Heart left ventricle (tissue), 16 donors: ENCODE data around the gene STARD13. TPM values are rescaled to one million over a fixed set of nuclear protein-coding genes. Genes with fewer than 3 reads are reported as not detected.
A peak's percentile ranks its signal among the peaks of the same experiment; 100 is the strongest.

ENCODE experiments used
- ATAC-seq, 4 donors: fragments of 200-7000 bp; cut with Tn5 transposase; one replicate each; pipeline ENCODE4 v1.9.1; 2020 to 2022; ENCODE audit warnings: moderate library complexity in 4 of 4, mild to moderate bottlenecking in 3 of 4, moderate number of reproducible peaks in 1 of 4
- DNase-seq, 5 donors: peaks; one replicate each; pipeline ENCODE4 v3.0.0-alpha.2; 2020
- H3K27ac ChIP-seq, 12 donors: fragments of 200-600 bp; sonication (generic) in 4 of 12; one replicate each; pipeline versions ENCODE4 v1.5.0 to v1.8.0; 2016 to 2022; ENCODE audit warnings: mild to moderate bottlenecking in 2 of 12
- H3K27me3 ChIP-seq, 9 donors: fragments of 200-600 bp; sonication (generic) in 2 of 9; one replicate each; pipeline versions ENCODE4 v1.5.1 to v1.8.0; 2016 to 2022; ENCODE audit warnings: mild to moderate bottlenecking in 3 of 9
- H3K36me3 ChIP-seq, 9 donors: fragments of 200-600 bp; sonication (generic) in 2 of 9; one replicate each; pipeline versions ENCODE4 v1.5.0 to v1.8.0; 2018 to 2022; ENCODE audit warnings: mild to moderate bottlenecking in 2 of 9
- H3K4me1 ChIP-seq, 12 donors: fragments of 200-600 bp; sonication (generic) in 4 of 12; one replicate each; pipeline versions ENCODE4 v1.5.0 to v1.8.0; 2016 to 2022; ENCODE audit warnings: mild to moderate bottlenecking in 3 of 12
- H3K4me3 ChIP-seq, 12 donors: fragments of 200-600 bp; sonication (generic) in 4 of 12; one replicate each; pipeline versions ENCODE4 v1.5.0 to v1.8.0; 2017 to 2022; ENCODE audit warnings: mild to moderate bottlenecking in 9 of 12, moderate library complexity in 4 of 12
- H3K9me3 ChIP-seq, 12 donors: fragments of 200-600 bp; sonication (generic) in 4 of 12; one replicate each; pipeline versions ENCODE4 v1.5.0 to v1.8.0; 2016 to 2022; ENCODE audit warnings: mild to moderate bottlenecking in 1 of 12
- POLR2A ChIP-seq, 2 donors: fragments of 450-650 bp; IDR thresholded peaks; one replicate each; pipeline ENCODE4 v1.6.1; 2017; ENCODE audit warnings: antibody characterized with exemption in 2 of 2, mild to moderate bottlenecking in 2 of 2, moderate library complexity in 2 of 2
- WGBS, 4 donors: extraction: QIAGEN DNeasy Blood & Tissue Kit in 2 of 4; methylation state at CpG; one replicate each; pipeline versions ENCODE4 v1.1.5 to v1.1.7; 2013 to 2018; 5-methylcytosine and 5-hydroxymethylcytosine counted together
- intact Hi-C, 10 donors: fragments of 100-400 bp; cut with DNase I; formaldehyde crosslinking; loops; one replicate each; pipeline versions ENCODE4 v1.11.1 to v1.14.2; 2022
- polyA plus RNA-seq, 2 donors: library from polyadenylated mRNA; stranded (reverse); fragments of 200-250 nt; gene quantifications; one replicate each; pipeline ENCODE4 v1.2.3, GENCODE V29; 2013
- total RNA-seq, 9 donors: library from RNA; depleted of rRNA in 2 of 9; stranded (reverse); fragments of >200 nt in 2 of 9; fragmentation: NEBNext Ultra II Directional in 3 of 9; extraction: Animal tissue kit (Norgen Biotek cat#: 25700) in 3 of 9; gene quantifications; one replicate each; pipeline versions ENCODE4 v1.1.0 to v1.2.4, GENCODE V29; 2016 to 2023
- TF ChIP-seq, protein P1 (sequence below), 12 donors: fragments of 200-600 bp; sonication (generic) in 4 of 12; IDR thresholded peaks; one replicate each; pipeline versions ENCODE4 v1.5.0 to v1.8.0; 2018 to 2022; ENCODE audit warnings: antibody characterized with exemption in 12 of 12, mild to moderate bottlenecking in 5 of 12
- donor health status: ischemic (EF 13 %, LVEDD 7.1; RV severe dilation, severe dysfunction).
- donor health status: healthy with polysubstance abuse.
- donor health status: DM: no; HTN: yes; CAD: no.
- donor health status: DM: no; HTN: no; CAD: no.
- donor health status: ischemic (EF 25% LVEDD 6.9; RV normal size, moderate dysfunction).
- donor health status: ischemic (EF 25% LVEDD 5.7; RV mildly dilated, moderate dysfunction).
- donor health status: healthy.
- donor health status: DM: yes; HTN: yes; CAD: no.
- donor health status: ischemic (EF 35%, LVEDD 5.7; RV mildly dilated, moderate dysfunction).
- donor health status: nonischemic (EF 11% LVEDD 7.7; RV severe dilation, severe dysfunction).
- donor health status: DM: yes; HTN: yes; CAD: no.
- donor health status: PGD.
- donor health status: ischemic (EF 29% LVEDD 5.4; RV normal size, mild dysfunction).
- donor health status: nonischemic (EF 23%, LVEDD 6.1; RV moderate dilation, normal function).

Gene STARD13
- total and polyA plus RNA-seq, 11 donors, result 9.3 to 39.2 (median 28.3) TPM

DNA sequence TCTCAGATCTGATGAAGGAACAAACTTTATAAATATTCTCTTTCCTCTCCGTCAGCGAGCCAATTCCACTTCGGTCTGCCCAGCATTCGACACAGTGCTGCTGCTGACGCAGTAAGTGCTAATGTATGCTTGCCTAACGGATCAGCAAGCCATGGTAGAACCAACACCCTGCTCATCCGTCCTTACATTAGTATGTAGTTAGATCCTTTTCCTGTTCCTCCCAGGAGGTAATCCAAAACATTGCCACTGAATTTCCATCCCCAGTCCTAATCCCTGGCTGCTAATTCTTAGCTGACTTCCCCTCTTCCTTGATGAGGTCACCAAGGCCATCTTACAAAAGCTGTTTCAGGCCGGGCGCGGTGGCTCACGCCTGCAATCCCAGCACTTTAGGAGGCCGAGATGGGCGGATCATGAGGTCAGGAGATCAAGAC is 88.0 kb downstream of the STARD13 start:
- intact Hi-C loops, result loop anchor here in 1 of 10 donors (10.0 kb wide), 1 partner anchor 63 kb away; no protein-coding TSS in a partner anchor
- Histone ChIP-seq H3K4me1 (peaks cover 9 to 95% (median 66%) of the 10 kb centered on the region in 12 donors), H3K27ac (peak overlapping the region in 6 of 12 donors; percentile 4 to 88 (median 26)), H3K9me3 (no peaks in the 10 kb centered on the region), H3K4me3 (no peak overlapping the region), H3K27me3 (no peaks in the 10 kb centered on the region), H3K36me3 (no peaks in the 10 kb centered on the region)
- 65 to 75% (median 72%) methylated on average over 13 of the region's 13 CpGs for WGBS, 4 donors
- ATAC-seq, result peak in 1 of 4 donors; percentile 42
- TF ChIP-seq, protein P1, sequence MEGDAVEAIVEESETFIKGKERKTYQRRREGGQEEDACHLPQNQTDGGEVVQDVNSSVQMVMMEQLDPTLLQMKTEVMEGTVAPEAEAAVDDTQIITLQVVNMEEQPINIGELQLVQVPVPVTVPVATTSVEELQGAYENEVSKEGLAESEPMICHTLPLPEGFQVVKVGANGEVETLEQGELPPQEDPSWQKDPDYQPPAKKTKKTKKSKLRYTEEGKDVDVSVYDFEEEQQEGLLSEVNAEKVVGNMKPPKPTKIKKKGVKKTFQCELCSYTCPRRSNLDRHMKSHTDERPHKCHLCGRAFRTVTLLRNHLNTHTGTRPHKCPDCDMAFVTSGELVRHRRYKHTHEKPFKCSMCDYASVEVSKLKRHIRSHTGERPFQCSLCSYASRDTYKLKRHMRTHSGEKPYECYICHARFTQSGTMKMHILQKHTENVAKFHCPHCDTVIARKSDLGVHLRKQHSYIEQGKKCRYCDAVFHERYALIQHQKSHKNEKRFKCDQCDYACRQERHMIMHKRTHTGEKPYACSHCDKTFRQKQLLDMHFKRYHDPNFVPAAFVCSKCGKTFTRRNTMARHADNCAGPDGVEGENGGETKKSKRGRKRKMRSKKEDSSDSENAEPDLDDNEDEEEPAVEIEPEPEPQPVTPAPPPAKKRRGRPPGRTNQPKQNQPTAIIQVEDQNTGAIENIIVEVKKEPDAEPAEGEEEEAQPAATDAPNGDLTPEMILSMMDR (IDR thresholded peaks at IDR 0.05), result no peak
- TF ChIP-seq POLR2A (IDR thresholded peaks at IDR 0.05), result no peak
- no peak for DNase-seq

DNA sequence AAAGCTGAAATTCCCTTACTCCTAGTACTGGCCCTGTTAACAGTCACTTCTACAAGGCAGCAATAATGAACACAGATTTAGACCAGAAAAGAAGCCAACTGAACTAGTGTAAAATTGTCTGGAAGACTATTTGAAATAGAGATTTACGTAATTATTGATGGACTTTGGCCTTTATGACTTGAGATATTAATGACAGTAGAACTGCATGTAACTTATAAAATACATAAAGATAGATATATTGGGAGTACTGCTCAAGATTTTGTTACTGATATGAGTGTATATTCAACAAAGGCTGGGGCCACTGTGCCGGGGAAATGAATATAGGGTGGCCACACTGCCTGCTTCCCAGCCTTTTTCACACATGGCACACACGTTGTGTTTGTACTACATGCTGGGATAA is 88.8 kb downstream of the STARD13 start:
- H3K4me1 ChIP-seq, result peaks cover 9 to 95% (median 67%) of the 10 kb centered on the region in 12 donors
- DNase-seq (no peak), ATAC-seq (no peak)
- intact Hi-C loops, result loop anchor here in 1 of 10 donors (10.0 kb wide), 1 partner anchor 62 kb away; no protein-coding TSS in a partner anchor
- peak overlapping the region in 2 of 12 donors; percentile 61 to 88 for H3K27ac ChIP-seq
- H3K9me3 ChIP-seq, result no peaks in the 10 kb centered on the region
- 89 to 96% (median 92%) methylated on average over 3 of the region's 3 CpGs for WGBS, 4 donors
- H3K27me3 ChIP-seq, result no peaks in the 10 kb centered on the region
- H3K36me3 ChIP-seq, result no peaks in the 10 kb centered on the region
- H3K4me3 ChIP-seq, result no peak overlapping the region
- TF ChIP-seq POLR2A (IDR thresholded peaks at IDR 0.05), result no peak
- TF ChIP-seq, protein P1 (IDR thresholded peaks at IDR 0.05), result no peak

DNA sequence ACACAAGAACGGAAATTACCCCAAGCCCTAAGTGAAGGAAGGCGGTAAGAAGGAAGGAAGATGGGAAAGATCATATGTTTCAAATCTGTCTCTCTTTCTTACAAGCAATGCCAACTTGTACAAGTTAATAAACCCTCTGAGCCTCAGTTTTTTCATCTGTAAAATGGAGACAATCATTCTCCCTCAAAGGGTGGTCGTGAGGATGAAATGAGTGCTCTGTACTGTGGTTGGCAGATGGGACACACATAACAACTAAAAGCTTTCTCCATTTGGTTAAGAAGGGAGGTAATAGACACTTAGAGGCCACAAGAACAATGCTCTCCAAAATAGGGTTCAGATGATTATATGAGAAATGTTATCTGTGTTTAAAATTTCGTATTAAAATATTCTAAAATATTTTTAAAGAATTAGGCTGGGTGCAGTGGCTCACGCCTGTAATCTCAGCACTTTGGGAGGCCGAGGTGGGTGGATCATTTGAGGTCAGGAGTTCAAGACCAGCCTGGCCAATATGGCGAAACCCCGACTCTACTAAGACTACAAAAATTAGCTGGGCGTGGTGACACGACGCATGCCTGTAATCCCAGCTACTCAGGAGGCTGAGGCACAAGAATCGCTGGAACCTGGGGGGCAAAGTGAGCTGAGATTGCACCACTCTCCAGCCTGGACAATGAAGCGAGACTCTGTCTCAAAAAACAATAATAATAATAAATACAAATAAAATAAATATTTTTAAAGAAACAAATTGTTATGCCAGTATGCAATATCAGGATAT is 89.7 kb downstream of the STARD13 start:
- Histone ChIP-seq H3K27me3 (no peaks in the 10 kb centered on the region), H3K36me3 (no peaks in the 10 kb centered on the region), H3K4me3 (peak overlapping the region in 2 of 12 donors; percentile 8 to 10), H3K27ac (peak overlapping the region in 8 of 12 donors; percentile 0 to 88 (median 42)), H3K9me3 (no peaks in the 10 kb centered on the region), H3K4me1 (peaks cover 9 to 100% (median 73%) of the 10 kb centered on the region in 12 donors)
- DNase-seq, result no peak
- 86 to 90% (median 88%) methylated on average over 13 of the region's 13 CpGs for WGBS, 4 donors
- ATAC-seq, result no peak
- TF ChIP-seq POLR2A (IDR thresholded peaks at IDR 0.05), result no peak
- TF ChIP-seq, protein P1 (IDR thresholded peaks at IDR 0.05), result no peak
- intact Hi-C loops, result loop anchor here in 1 of 10 donors (10.0 kb wide), 1 partner anchor 61 kb away; no protein-coding TSS in a partner anchor
